Liver (tissue), 9 donors: ENCODE measurements around the gene STX2. TPM values are rescaled to one million over a fixed set of nuclear protein-coding genes. Genes with fewer than 3 reads are reported as not detected.

Source experiments
- DNase-seq: peaks from one replicate; pipeline ENCODE4 v3.0.0-alpha.2; 2017; ENCODE audit warnings: low spot score
- H3K27ac ChIP-seq, 2 donors: one replicate each; pipeline ENCODE4 v1.7.0; 2013; ENCODE audit warnings: inconsistent platforms in 2 of 2, low read length in 2 of 2, control low read depth in 1 of 2, low read depth in 1 of 2, mild to moderate bottlenecking in 1 of 2
- H3K27me3 ChIP-seq, 4 donors: one replicate each; pipeline versions ENCODE4 v1.6.1 to v1.7.0; 2013; ENCODE audit warnings: low read length in 3 of 4, inconsistent platforms in 1 of 4, mild to moderate bottlenecking in 1 of 4, moderate library complexity in 1 of 4; ENCODE audit not compliant: control insufficient read depth in 4 of 4, insufficient read depth in 4 of 4
- H3K36me3 ChIP-seq, 4 donors: one replicate each; pipeline versions ENCODE4 v1.6.1 to v1.7.0; 2013; ENCODE audit warnings: low read length in 3 of 4, mild to moderate bottlenecking in 3 of 4, low read depth in 1 of 4, moderate library complexity in 1 of 4; ENCODE audit not compliant: control insufficient read depth in 4 of 4, insufficient read depth in 3 of 4
- H3K4me1 ChIP-seq, 4 donors: one replicate each; pipeline versions ENCODE4 v1.6.1 to v1.7.0; 2013; ENCODE audit warnings: low read length in 3 of 4, mild to moderate bottlenecking in 3 of 4, moderate library complexity in 1 of 4; ENCODE audit not compliant: control insufficient read depth in 4 of 4, insufficient read depth in 4 of 4
- H3K4me3 ChIP-seq, 3 donors: one replicate each; pipeline versions ENCODE4 v1.6.1 to v1.7.0; 2013; ENCODE audit warnings: low read length in 3 of 3, control low read depth in 1 of 3, low read depth in 1 of 3, mild to moderate bottlenecking in 1 of 3
- H3K9ac ChIP-seq, 2 donors: one replicate each; pipeline ENCODE4 v1.7.0; 2013; ENCODE audit warnings: low read length in 2 of 2, mild to moderate bottlenecking in 2 of 2, moderate library complexity in 2 of 2, control low read depth in 1 of 2, low read depth in 1 of 2
- H3K9me3 ChIP-seq, 4 donors: one replicate each; pipeline versions ENCODE4 v1.6.1 to v1.7.0; 2013; ENCODE audit warnings: low read length in 3 of 4; ENCODE audit not compliant: control insufficient read depth in 4 of 4
- FOXA1 ChIP-seq: IDR thresholded peaks from 2 replicates; pipeline ENCODE4 v1.6.1; 2016; ENCODE audit warnings: antibody characterized with exemption
- FOXA2 ChIP-seq: IDR thresholded peaks from 2 replicates; pipeline ENCODE4 v1.6.1; 2016; ENCODE audit warnings: antibody characterized with exemption
- HNF4A ChIP-seq, 2 donors: conservative IDR thresholded peaks; 2 replicates each; pipeline ENCODE4 v1.6.1; 2016; ENCODE audit warnings: antibody characterized with exemption in 2 of 2, mild to moderate bottlenecking in 2 of 2
- HNF4G ChIP-seq: IDR thresholded peaks from 2 replicates; pipeline ENCODE4 v1.6.1; 2016; ENCODE audit warnings: antibody characterized with exemption
- JUND ChIP-seq, 2 donors: IDR thresholded peaks; 2 replicates each; pipeline ENCODE4 v1.6.1; 2016; ENCODE audit warnings: antibody characterized with exemption in 2 of 2
- NR2F2 ChIP-seq: IDR thresholded peaks from 2 replicates; pipeline ENCODE4 v1.6.1; 2016; ENCODE audit warnings: antibody characterized with exemption
- RAD21 ChIP-seq, 2 donors: IDR thresholded peaks; 2 replicates each; pipeline ENCODE4 v1.6.1; 2016; ENCODE audit warnings: antibody characterized with exemption in 2 of 2, mild to moderate bottlenecking in 2 of 2
- RXRA ChIP-seq, 2 donors: IDR thresholded peaks; 2 replicates each; pipeline ENCODE4 v1.6.1; 2017 to 2018; ENCODE audit warnings: antibody characterized with exemption in 2 of 2, mild to moderate bottlenecking in 1 of 2
- YY1 ChIP-seq: IDR thresholded peaks from 2 replicates; pipeline ENCODE4 v1.6.1; 2016; ENCODE audit warnings: antibody characterized with exemption, mild to moderate bottlenecking
- WGBS: extraction: QIAGEN DNeasy Blood & Tissue Kit; methylation state at CpG from one replicate; pipeline ENCODE4 v1.1.7; 2013; 5-methylcytosine and 5-hydroxymethylcytosine counted together
- polyA plus RNA-seq, 2 donors: library from polyadenylated mRNA; stranded (reverse) in 1 of 2; unstranded in 1 of 2; fragments of 200-250 nt in 1 of 2; fragments of >200 nt in 1 of 2; fragmentation: Nextera tagmentation in 1 of 2; extraction: Ambion mirVana in 1 of 2; gene quantifications; one replicate each; pipeline versions ENCODE4 v1.2.1 to v1.2.3, GENCODE V29; 2013 to 2015
- total RNA-seq, 2 donors: library from RNA; depleted of rRNA; stranded (reverse); fragments of >200 nt; gene quantifications; one replicate each; pipeline ENCODE4 v1.2.3, GENCODE V29; 2014
- TF ChIP-seq, protein P1 (sequence below): fragments of 150-350 bp; IDR thresholded peaks from 2 replicates; pipeline ENCODE4 v1.5.1; 2017; ENCODE audit warnings: improper control_type of control experiment, low read depth, low read length; ENCODE audit not compliant: missing input control
- TF ChIP-seq, protein P2 (sequence below): IDR thresholded peaks from 2 replicates; pipeline ENCODE4 v1.6.1; 2016; ENCODE audit warnings: antibody characterized with exemption
- TF ChIP-seq, protein P3 (sequence below): IDR thresholded peaks from 2 replicates; pipeline ENCODE4 v1.6.1; 2016; ENCODE audit warnings: antibody characterized with exemption
- TF ChIP-seq, protein P4 (sequence below): IDR thresholded peaks from 2 replicates; pipeline ENCODE4 v1.6.1; 2016; ENCODE audit warnings: antibody characterized with exemption, mild to moderate bottlenecking
- donor health status: healthy.
- donor health status: healthy.
- donor health status: healthy.
- donor health status: healthy.
- donor health status: healthy.

The STX2 gene
- total and polyA plus RNA-seq, 4 donors = 4.7 to 13.8 (median 8.9) TPM

DNA sequence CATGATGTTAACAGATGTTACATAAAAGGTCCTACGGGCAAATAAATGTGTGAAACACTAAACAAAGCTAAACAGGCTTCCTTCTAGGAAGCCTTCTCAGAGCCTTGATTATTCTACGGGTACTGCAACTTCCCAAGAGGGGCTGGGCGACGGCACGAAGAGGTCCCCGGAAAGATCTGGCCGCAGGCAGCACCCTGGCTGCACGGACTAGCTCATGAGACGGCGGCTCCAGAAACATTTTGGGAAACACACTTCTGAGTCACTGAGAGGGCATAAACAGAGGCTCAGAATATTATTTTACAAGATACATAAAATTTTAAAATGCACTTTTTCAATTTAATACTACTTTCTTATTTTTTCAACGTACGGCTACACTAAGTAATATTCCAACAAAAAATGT lies 19.4 kb downstream of the STX2 start:
- TF ChIP-seq, protein P1, sequence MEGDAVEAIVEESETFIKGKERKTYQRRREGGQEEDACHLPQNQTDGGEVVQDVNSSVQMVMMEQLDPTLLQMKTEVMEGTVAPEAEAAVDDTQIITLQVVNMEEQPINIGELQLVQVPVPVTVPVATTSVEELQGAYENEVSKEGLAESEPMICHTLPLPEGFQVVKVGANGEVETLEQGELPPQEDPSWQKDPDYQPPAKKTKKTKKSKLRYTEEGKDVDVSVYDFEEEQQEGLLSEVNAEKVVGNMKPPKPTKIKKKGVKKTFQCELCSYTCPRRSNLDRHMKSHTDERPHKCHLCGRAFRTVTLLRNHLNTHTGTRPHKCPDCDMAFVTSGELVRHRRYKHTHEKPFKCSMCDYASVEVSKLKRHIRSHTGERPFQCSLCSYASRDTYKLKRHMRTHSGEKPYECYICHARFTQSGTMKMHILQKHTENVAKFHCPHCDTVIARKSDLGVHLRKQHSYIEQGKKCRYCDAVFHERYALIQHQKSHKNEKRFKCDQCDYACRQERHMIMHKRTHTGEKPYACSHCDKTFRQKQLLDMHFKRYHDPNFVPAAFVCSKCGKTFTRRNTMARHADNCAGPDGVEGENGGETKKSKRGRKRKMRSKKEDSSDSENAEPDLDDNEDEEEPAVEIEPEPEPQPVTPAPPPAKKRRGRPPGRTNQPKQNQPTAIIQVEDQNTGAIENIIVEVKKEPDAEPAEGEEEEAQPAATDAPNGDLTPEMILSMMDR = no peak
- TF ChIP-seq RAD21 (IDR thresholded peaks at IDR 0.05) (no peak), FOXA1 (no peak), FOXA2 (no peak), NR2F2 (no peak), YY1 (no peak), RXRA (IDR thresholded peaks at IDR 0.05) (no peak), HNF4A (conservative IDR thresholded peaks at IDR 0.05) (no peak)
- TF ChIP-seq, protein P2, sequence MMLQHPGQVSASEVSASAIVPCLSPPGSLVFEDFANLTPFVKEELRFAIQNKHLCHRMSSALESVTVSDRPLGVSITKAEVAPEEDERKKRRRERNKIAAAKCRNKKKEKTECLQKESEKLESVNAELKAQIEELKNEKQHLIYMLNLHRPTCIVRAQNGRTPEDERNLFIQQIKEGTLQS = no peak
- TF ChIP-seq, protein P3, sequence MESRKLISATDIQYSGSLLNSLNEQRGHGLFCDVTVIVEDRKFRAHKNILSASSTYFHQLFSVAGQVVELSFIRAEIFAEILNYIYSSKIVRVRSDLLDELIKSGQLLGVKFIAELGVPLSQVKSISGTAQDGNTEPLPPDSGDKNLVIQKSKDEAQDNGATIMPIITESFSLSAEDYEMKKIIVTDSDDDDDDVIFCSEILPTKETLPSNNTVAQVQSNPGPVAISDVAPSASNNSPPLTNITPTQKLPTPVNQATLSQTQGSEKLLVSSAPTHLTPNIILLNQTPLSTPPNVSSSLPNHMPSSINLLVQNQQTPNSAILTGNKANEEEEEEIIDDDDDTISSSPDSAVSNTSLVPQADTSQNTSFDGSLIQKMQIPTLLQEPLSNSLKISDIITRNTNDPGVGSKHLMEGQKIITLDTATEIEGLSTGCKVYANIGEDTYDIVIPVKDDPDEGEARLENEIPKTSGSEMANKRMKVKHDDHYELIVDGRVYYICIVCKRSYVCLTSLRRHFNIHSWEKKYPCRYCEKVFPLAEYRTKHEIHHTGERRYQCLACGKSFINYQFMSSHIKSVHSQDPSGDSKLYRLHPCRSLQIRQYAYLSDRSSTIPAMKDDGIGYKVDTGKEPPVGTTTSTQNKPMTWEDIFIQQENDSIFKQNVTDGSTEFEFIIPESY = no peak
- no peak overlapping the region for H3K9ac ChIP-seq
- H3K36me3 ChIP-seq = peaks cover 2 to 13% (median 7%) of the 10 kb centered on the region in 4 donors
- no peaks in the 10 kb centered on the region for H3K9me3 ChIP-seq
- no peak overlapping the region for H3K4me3 ChIP-seq
- no peak for DNase-seq
- peaks cover 0 to 6% (median 2%) of the 10 kb centered on the region in 4 donors for H3K4me1 ChIP-seq
- no peak overlapping the region for H3K27ac ChIP-seq
- no peaks in the 10 kb centered on the region for H3K27me3 ChIP-seq
- WGBS = 95% methylated on average over 12 of the region's 12 CpGs

DNA sequence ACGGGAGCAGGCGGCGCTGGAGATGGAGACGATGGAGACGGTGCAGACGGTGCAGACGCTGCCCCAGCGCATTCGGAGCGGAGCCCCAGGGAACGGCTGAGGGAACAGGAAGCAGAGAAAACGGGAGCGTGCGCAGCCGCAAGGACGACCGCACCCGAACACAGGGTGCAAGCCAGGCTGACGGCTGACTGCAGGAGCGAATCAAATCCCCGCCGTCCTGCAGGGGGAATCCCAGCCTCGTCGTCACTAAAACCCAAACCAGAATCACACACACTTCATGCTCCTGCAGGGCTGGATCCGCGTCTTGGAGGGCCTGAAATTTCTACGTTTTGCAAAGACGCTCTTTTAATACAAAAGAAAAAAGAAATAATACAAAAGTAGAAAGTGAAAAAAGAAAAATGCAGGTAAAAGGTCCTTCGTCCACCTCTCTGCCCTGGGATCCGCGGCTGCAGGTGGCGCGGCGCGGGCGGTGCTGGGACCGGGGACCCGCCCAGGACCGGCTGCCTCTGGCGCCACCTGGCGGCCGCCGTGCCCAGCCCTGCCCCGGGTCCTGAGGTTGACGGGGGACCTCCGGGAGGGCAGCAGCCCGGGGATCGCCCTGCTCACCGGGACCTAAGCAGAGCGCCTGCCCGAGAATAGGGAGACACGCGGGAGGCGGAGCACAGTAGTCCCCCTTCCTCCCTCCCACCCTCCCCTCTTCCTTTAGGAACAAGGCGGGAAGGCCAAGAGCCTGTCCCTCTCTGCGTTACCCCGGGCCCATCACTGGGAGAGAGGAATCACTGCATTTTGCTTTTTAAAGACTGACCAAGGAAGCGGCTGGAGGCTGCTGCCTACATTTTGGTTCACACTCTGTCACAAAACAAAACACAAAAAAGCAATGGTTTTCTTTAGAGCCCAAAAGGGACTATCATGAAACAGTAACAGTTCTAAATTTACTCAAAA lies 20.1 kb downstream of the STX2 start:
- H3K9me3 ChIP-seq = peaks cover 0 to 3% (median under 1%) of the 10 kb centered on the region in 4 donors
- peaks cover 2 to 13% (median 7%) of the 10 kb centered on the region in 4 donors for H3K36me3 ChIP-seq
- no peaks in the 10 kb centered on the region for H3K27me3 ChIP-seq
- H3K4me1 ChIP-seq = peaks cover 0 to 6% (median 2%) of the 10 kb centered on the region in 4 donors
- H3K27ac ChIP-seq = no peak overlapping the region
- H3K9ac ChIP-seq = no peak overlapping the region
- WGBS = 31% methylated on average over 58 of the region's 58 CpGs
- DNase-seq = peak; percentile 83
- TF ChIP-seq HNF4G (no peak), RAD21 (IDR thresholded peaks at IDR 0.05) (peak in 1 of 2 donors; percentile 54), JUND (IDR thresholded peaks at IDR 0.05) (no peak)
- TF ChIP-seq, protein P1 = peak; percentile 49
- TF ChIP-seq, protein P4, sequence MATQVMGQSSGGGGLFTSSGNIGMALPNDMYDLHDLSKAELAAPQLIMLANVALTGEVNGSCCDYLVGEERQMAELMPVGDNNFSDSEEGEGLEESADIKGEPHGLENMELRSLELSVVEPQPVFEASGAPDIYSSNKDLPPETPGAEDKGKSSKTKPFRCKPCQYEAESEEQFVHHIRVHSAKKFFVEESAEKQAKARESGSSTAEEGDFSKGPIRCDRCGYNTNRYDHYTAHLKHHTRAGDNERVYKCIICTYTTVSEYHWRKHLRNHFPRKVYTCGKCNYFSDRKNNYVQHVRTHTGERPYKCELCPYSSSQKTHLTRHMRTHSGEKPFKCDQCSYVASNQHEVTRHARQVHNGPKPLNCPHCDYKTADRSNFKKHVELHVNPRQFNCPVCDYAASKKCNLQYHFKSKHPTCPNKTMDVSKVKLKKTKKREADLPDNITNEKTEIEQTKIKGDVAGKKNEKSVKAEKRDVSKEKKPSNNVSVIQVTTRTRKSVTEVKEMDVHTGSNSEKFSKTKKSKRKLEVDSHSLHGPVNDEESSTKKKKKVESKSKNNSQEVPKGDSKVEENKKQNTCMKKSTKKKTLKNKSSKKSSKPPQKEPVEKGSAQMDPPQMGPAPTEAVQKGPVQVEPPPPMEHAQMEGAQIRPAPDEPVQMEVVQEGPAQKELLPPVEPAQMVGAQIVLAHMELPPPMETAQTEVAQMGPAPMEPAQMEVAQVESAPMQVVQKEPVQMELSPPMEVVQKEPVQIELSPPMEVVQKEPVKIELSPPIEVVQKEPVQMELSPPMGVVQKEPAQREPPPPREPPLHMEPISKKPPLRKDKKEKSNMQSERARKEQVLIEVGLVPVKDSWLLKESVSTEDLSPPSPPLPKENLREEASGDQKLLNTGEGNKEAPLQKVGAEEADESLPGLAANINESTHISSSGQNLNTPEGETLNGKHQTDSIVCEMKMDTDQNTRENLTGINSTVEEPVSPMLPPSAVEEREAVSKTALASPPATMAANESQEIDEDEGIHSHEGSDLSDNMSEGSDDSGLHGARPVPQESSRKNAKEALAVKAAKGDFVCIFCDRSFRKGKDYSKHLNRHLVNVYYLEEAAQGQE = no peak
- peak overlapping the region in 2 of 3 donors; percentile 34 to 50 for H3K4me3 ChIP-seq
